Keratinocyte (primary cell): ENCODE data around the gene UBAP1. TPM values are rescaled to one million over a fixed set of nuclear protein-coding genes. Genes with fewer than 3 reads are reported as not detected.

ENCODE experiments used
- DNase-seq: peaks from one replicate; pipeline ENCODE4 v3.0.0-alpha.2; 2011; ENCODE audit warnings: low read depth, missing footprints, low spot score
- FAIRE-seq: peaks from 2 replicates; lab custom pipeline; 2011; peaks lifted over from hg19 to GRCh38; lab: Jason Lieb, UNC
- H2AFZ ChIP-seq: 2 replicates; pipeline ENCODE4 v1.6.0; 2012; ENCODE audit warnings: low read length, control low read depth, inconsistent platforms; ENCODE audit not compliant: control insufficient read depth
- H3K27ac ChIP-seq: 2 replicates; pipeline ENCODE4 v1.5.1; 2011; ENCODE audit warnings: low read length; ENCODE audit not compliant: control insufficient read depth, insufficient read depth
- H3K27me3 ChIP-seq: 3 replicates; pipeline ENCODE4 v1.6.0; 2011; ENCODE audit warnings: low read length; ENCODE audit not compliant: control insufficient read depth, insufficient read depth; ENCODE audit errors: extremely low read depth
- H3K36me3 ChIP-seq, 2 experiments: 2 replicates in 1 of 2; 3 replicates in 1 of 2; pipeline ENCODE4 v1.5.1; 2011; ENCODE audit warnings: low read length in 2 of 2, mild to moderate bottlenecking in 1 of 2; ENCODE audit not compliant: control insufficient read depth in 2 of 2, insufficient read depth in 2 of 2; ENCODE audit errors: extremely low read depth in 1 of 2
- H3K4me1 ChIP-seq: 3 replicates; pipeline ENCODE4 v1.5.1; 2011; ENCODE audit warnings: low read length; ENCODE audit not compliant: control insufficient read depth, insufficient read depth; ENCODE audit errors: extremely low read depth
- H3K4me2 ChIP-seq: 3 replicates; pipeline ENCODE4 v1.6.0; 2011; ENCODE audit warnings: low read depth, low read length; ENCODE audit not compliant: control insufficient read depth, insufficient read depth; ENCODE audit errors: extremely low read depth
- H3K4me3 ChIP-seq, 3 experiments: fragments of 200-600 bp in 1 of 3; sonication (generic) in 1 of 3; 2 replicates in 2 of 3; 3 replicates in 1 of 3; pipeline ENCODE4 v1.5.1; 2011 to 2016; ENCODE audit warnings: low read length in 3 of 3, mild to moderate bottlenecking in 3 of 3, control low read depth in 2 of 3, inconsistent platforms in 1 of 3, low read depth in 1 of 3, mixed read lengths in 1 of 3, mixed run types in 1 of 3, moderate library complexity in 1 of 3; ENCODE audit not compliant: control insufficient read depth in 2 of 3, insufficient read depth in 2 of 3; ENCODE audit errors: extremely low read depth in 1 of 3
- H3K79me2 ChIP-seq: 2 replicates; pipeline ENCODE4 v1.6.0; 2012; ENCODE audit warnings: low read length; ENCODE audit not compliant: control insufficient read depth, insufficient read depth
- H3K9ac ChIP-seq: 3 replicates; pipeline ENCODE4 v1.6.0; 2011; ENCODE audit warnings: low read length; ENCODE audit not compliant: control insufficient read depth, insufficient read depth; ENCODE audit errors: extremely low read depth
- H3K9me1 ChIP-seq: 3 replicates; pipeline ENCODE4 v1.6.0; 2011; ENCODE audit warnings: low read length; ENCODE audit not compliant: control insufficient read depth, insufficient read depth; ENCODE audit errors: extremely low read depth
- H3K9me3 ChIP-seq: 2 replicates; pipeline ENCODE4 v1.5.1; 2012; ENCODE audit warnings: low read depth, low read length; ENCODE audit not compliant: control insufficient read depth
- H4K20me1 ChIP-seq: 3 replicates; pipeline ENCODE4 v1.6.0; 2011; ENCODE audit warnings: low read length; ENCODE audit not compliant: control insufficient read depth, insufficient read depth; ENCODE audit errors: extremely low read depth
- EZH2 ChIP-seq: IDR thresholded peaks from one replicate; pipeline ENCODE4 v1.6.1; 2012; ENCODE audit warnings: inconsistent platforms, mild to moderate bottlenecking, low read length, moderate library complexity
- dilution Hi-C: fragments of 300-500 bp; cut with MboI; formaldehyde crosslinking; loops from one replicate; pipeline ENCODE4 v1.7.0; 2020; ENCODE audit warnings: low sequenced_read_pairs; ENCODE audit not compliant: extremely low pct_ligation_motif_present
- polyA plus RNA-seq, 5 experiments: library from polyadenylated mRNA; depleted of rRNA in 3 of 5; stranded (reverse) in 3 of 5; stranded (forward) in 1 of 5; unstranded in 1 of 5; fragments of >200 nt; gene quantifications; 1 replicate in 1 of 5; 2 replicates in 3 of 5; 3 replicates in 1 of 5; pipeline versions ENCODE4 v1.2.1 to v1.2.3, GENCODE V29; 2011 to 2012; ENCODE audit warnings: missing spikeins in 2 of 5, low read depth in 1 of 5, low replicate concordance in 1 of 5
- TF ChIP-seq, protein P1 (sequence below), 3 experiments: IDR thresholded peaks in 1 of 3; conservative IDR thresholded peaks in 1 of 3; optimal IDR thresholded peaks in 1 of 3; 2 replicates in 2 of 3; 3 replicates in 1 of 3; pipeline versions ENCODE3 to v1.5.1; 2011; ENCODE audit warnings: low read length in 3 of 3, mild to moderate bottlenecking in 3 of 3, moderate library complexity in 2 of 3, control low read depth in 1 of 3, inconsistent platforms in 1 of 3; ENCODE audit not compliant: insufficient read depth in 2 of 3; ENCODE audit errors: extremely low read depth in 1 of 3

The UBAP1 gene
- polyA plus RNA-seq, 1 donor (not counting 4 experiments of a cell fraction or from before 2014, with no cell fraction given): 81.8 TPM

DNA sequence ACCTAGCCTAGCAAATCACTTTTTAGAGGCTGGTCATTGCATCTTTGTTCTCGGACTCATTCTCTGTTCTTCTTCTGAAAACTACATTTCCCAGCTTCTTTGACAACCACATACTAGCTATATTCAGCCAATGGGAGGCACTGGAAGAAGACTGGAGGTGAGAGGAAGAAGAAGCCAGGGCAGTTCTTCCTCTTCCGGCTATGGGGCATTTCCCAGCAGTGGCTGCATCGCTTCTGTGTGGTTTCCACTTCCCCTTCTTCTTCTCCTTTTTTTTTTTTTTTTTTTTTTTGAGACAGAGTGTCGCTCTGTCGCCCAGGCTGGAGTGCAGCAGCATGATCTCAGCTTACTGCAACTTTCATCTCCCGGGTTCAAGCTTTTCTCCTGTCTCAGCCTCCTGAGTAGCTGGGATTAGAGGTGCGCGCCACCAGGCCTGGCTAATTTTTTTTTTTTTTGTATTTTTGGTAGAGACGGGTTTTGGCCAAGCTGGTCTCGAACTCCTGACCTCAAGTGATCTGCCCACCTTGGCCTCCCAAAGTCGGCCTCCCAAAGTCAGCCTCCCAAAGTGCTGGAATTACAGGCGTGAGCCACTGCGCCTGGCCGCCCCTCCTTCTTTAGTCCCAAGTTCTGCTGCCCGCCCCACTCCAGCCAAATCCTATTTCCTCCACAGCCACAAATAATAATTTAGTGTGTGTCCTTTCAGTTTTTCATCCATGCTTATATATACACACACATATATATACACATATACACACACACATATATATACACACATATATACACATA lies 6.9 kb upstream of the UBAP1 start:
- Histone ChIP-seq H4K20me1 (no peaks in the 10 kb centered on the region), H3K9ac (no peak overlapping the region), H2AFZ (no peak overlapping the region), H3K4me2 (no peak overlapping the region), H3K9me3 (no peaks in the 10 kb centered on the region), H3K9me1 (no peaks in the 10 kb centered on the region), H3K27ac (no peak overlapping the region), H3K27me3 (no peaks in the 10 kb centered on the region), H3K79me2 (no peaks in the 10 kb centered on the region), H3K36me3 (no peaks in the 10 kb centered on the region), H3K4me1 (peaks cover 10% of the 10 kb centered on the region), H3K4me3 (no peak overlapping the region)
- DNase-seq (no peak), FAIRE-seq (no peak)
- dilution Hi-C loops: no loop called here
- TF ChIP-seq EZH2: no peak
- TF ChIP-seq, protein P1, sequence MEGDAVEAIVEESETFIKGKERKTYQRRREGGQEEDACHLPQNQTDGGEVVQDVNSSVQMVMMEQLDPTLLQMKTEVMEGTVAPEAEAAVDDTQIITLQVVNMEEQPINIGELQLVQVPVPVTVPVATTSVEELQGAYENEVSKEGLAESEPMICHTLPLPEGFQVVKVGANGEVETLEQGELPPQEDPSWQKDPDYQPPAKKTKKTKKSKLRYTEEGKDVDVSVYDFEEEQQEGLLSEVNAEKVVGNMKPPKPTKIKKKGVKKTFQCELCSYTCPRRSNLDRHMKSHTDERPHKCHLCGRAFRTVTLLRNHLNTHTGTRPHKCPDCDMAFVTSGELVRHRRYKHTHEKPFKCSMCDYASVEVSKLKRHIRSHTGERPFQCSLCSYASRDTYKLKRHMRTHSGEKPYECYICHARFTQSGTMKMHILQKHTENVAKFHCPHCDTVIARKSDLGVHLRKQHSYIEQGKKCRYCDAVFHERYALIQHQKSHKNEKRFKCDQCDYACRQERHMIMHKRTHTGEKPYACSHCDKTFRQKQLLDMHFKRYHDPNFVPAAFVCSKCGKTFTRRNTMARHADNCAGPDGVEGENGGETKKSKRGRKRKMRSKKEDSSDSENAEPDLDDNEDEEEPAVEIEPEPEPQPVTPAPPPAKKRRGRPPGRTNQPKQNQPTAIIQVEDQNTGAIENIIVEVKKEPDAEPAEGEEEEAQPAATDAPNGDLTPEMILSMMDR (optimal IDR thresholded peaks at IDR 0.05 in 1 of 3, IDR thresholded peaks at IDR 0.05 in 1 of 3, conservative IDR thresholded peaks at IDR 0.05 in 1 of 3; ENCODE audit: extremely low read depth in 1 of 3, insufficient read depth in 2 of 3, low read length in 3 of 3): no peak

DNA sequence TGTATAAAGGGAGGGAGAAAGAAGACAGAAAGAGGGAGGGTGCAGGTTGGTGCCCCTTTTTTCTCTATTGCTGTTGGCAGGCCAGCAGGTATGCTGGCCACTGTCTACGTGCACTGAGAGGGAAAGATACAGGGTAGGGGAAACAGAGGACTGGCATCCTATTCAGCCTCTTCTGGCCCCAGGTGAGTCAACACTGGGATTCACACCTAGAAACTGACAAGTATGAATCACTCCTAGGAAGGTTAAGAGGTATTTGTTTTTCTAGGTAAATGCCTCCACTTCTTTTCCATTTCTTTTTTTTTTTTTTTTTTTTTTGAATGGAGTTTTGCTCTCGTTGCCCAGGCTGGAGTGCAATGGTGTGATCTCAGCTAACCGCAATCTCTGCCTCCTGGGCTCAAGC lies 2.8 kb upstream of the UBAP1 start:
- DNase-seq: peak; percentile 60
- Histone ChIP-seq H3K36me3 (no peaks in the 10 kb centered on the region), H3K4me2 (no peak overlapping the region), H3K9me1 (no peaks in the 10 kb centered on the region), H3K79me2 (peaks cover 31% of the 10 kb centered on the region), H3K9me3 (no peaks in the 10 kb centered on the region), H4K20me1 (no peaks in the 10 kb centered on the region), H3K4me3 (no peak overlapping the region), H2AFZ (no peak overlapping the region), H3K4me1 (peaks cover 17% of the 10 kb centered on the region), H3K27ac (peak overlapping the region; percentile 51), H3K9ac (peak overlapping the region; percentile 13), H3K27me3 (no peaks in the 10 kb centered on the region)
- TF ChIP-seq, protein P1 (optimal IDR thresholded peaks at IDR 0.05 in 1 of 3, IDR thresholded peaks at IDR 0.05 in 1 of 3, conservative IDR thresholded peaks at IDR 0.05 in 1 of 3; ENCODE audit: extremely low read depth in 1 of 3, insufficient read depth in 2 of 3, low read length in 3 of 3): no peak
- no peak for TF ChIP-seq EZH2
- peak; percentile 73 for FAIRE-seq
- dilution Hi-C loops: no loop called here
